MM.1S (cell line): ENCODE results near the gene CTDSP2.

Source experiments
- EZH2 ChIP-seq: fragments of 300-600 bp; sonication (generic); optimal IDR thresholded peaks from 2 replicates; pipeline ENCODE3; 2017; ENCODE audit warnings: low read depth, mild to moderate bottlenecking, antibody characterized with exemption, low read length, mixed read lengths
- TF ChIP-seq, protein P1 (sequence below): fragments of 300-600 bp; sonication (generic); IDR thresholded peaks from 2 replicates; pipeline ENCODE4 v1.5.1; 2016; ENCODE audit warnings: antibody characterized with exemption, low read length, mixed read lengths

DNA sequence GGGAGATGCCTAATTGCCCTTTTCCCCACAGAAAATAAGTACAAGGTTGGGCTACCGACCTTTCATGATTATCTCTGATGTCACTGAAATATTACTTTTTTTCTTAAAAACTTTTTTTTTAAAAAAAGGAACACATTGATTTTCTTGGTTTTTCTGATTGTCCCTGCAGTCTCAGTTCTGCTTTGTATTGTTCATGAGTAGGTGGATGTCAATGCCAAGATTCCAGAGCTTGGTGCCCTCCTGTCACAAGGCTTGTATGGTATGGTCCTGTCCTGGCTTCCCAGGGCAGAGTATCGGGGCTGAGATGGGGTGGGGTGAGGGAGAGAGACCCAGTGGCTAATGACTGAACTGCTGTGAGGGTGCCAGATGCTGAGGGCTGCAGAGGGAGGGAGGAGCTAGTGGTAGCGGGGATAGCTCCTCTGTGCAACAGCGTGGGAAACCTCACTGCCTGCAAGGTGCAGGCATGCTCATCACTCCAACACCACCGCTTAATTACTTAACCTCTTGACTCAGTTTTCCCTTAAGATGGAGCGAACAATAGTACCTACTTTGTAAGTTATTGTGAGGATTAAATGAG is 4.4 kb upstream of the CTDSP2 start:
- TF ChIP-seq, protein P1, sequence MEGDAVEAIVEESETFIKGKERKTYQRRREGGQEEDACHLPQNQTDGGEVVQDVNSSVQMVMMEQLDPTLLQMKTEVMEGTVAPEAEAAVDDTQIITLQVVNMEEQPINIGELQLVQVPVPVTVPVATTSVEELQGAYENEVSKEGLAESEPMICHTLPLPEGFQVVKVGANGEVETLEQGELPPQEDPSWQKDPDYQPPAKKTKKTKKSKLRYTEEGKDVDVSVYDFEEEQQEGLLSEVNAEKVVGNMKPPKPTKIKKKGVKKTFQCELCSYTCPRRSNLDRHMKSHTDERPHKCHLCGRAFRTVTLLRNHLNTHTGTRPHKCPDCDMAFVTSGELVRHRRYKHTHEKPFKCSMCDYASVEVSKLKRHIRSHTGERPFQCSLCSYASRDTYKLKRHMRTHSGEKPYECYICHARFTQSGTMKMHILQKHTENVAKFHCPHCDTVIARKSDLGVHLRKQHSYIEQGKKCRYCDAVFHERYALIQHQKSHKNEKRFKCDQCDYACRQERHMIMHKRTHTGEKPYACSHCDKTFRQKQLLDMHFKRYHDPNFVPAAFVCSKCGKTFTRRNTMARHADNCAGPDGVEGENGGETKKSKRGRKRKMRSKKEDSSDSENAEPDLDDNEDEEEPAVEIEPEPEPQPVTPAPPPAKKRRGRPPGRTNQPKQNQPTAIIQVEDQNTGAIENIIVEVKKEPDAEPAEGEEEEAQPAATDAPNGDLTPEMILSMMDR, result no peak
- TF ChIP-seq EZH2, result no peak
